GM23338 (cell line): Measurements from ENCODE around the gene ERO1B. TPM values are rescaled to one million over a fixed set of nuclear protein-coding genes. Genes with fewer than 3 reads are reported as not detected.

Source experiments
- ATAC-seq: fragments of 200-7000 bp; cut with Tn5 transposase; 3 replicates; pipeline ENCODE4 v1.9.1; 2020
- DNase-seq: peaks from one replicate; pipeline ENCODE4 v3.0.0-alpha.2; 2015; ENCODE audit warnings: low spot score
- H2AFZ ChIP-seq: fragments of 200-600 bp; sonication (generic); 2 replicates; pipeline ENCODE4 v1.8.0; 2016; ENCODE audit warnings: antibody characterized with exemption, mild to moderate bottlenecking, moderate library complexity
- H3F3A ChIP-seq: fragments of 200-600 bp; sonication (generic); replicated peaks from 2 replicates; pipeline ENCODE4 v1.8.0; 2017; ENCODE audit warnings: antibody characterized with exemption, mixed run types, low read depth
- H3K27ac ChIP-seq: fragments of 200-600 bp; sonication (generic); 2 replicates; pipeline ENCODE4 v1.6.1; 2016; ENCODE audit warnings: low read depth
- H3K27me3 ChIP-seq: fragments of 200-600 bp; sonication (generic); 2 replicates; pipeline ENCODE4 v1.8.0; 2016; ENCODE audit warnings: mild to moderate bottlenecking, mixed run types, moderate library complexity; ENCODE audit not compliant: insufficient read depth
- H3K36me3 ChIP-seq: fragments of 200-600 bp; sonication (generic); 2 replicates; pipeline ENCODE4 v1.8.0; 2016; ENCODE audit warnings: mild to moderate bottlenecking; ENCODE audit not compliant: insufficient read depth
- H3K4me1 ChIP-seq: fragments of 200-600 bp; sonication (generic); 2 replicates; pipeline ENCODE4 v1.8.0; 2016; ENCODE audit warnings: mild to moderate bottlenecking, moderate library complexity; ENCODE audit not compliant: insufficient read depth
- H3K4me2 ChIP-seq: fragments of 200-600 bp; sonication (generic); 2 replicates; pipeline ENCODE4 v1.7.1; 2017; ENCODE audit warnings: mixed run types
- H3K4me3 ChIP-seq: fragments of 200-600 bp; sonication (generic); 2 replicates; pipeline ENCODE4 v1.6.1; 2016; ENCODE audit warnings: mixed run types
- H3K79me2 ChIP-seq: fragments of 200-600 bp; sonication (generic); replicated peaks from 2 replicates; pipeline ENCODE4 v1.8.0; 2017; ENCODE audit warnings: mild to moderate bottlenecking; ENCODE audit not compliant: insufficient read depth
- H3K9me2 ChIP-seq: fragments of 200-600 bp; sonication (generic); 2 replicates; pipeline ENCODE4 v1.8.0; 2017; ENCODE audit not compliant: insufficient read depth
- H4K20me1 ChIP-seq: fragments of 200-600 bp; sonication (generic); replicated peaks from 2 replicates; pipeline ENCODE4 v1.8.0; 2017; ENCODE audit warnings: mild to moderate bottlenecking; ENCODE audit not compliant: insufficient read depth
- H3K27ac Mint-ChIP-seq: 2 replicates; pipeline ENCODE4 v1.8.0; 2020; ENCODE audit warnings: inconsistent platforms, mild to moderate bottlenecking, moderate library complexity, mixed read lengths
- H3K27me3 Mint-ChIP-seq: 3 replicates; pipeline ENCODE4 v1.8.0; 2022; ENCODE audit warnings: low read depth, mild to moderate bottlenecking, moderate library complexity, mixed read lengths, inconsistent platforms; ENCODE audit not compliant: insufficient read depth, poor library complexity
- H3K36me3 Mint-ChIP-seq: 3 replicates; pipeline ENCODE4 v1.8.0; 2021; ENCODE audit warnings: low read depth, mild to moderate bottlenecking, inconsistent platforms, moderate library complexity, mixed read lengths
- H3K4me1 Mint-ChIP-seq: 3 replicates; pipeline ENCODE4 v1.8.0; 2020; ENCODE audit warnings: mild to moderate bottlenecking, inconsistent platforms, mixed read lengths
- H3K4me3 Mint-ChIP-seq: 3 replicates; pipeline ENCODE4 v1.8.0; 2021; ENCODE audit warnings: moderate library complexity, mild to moderate bottlenecking, inconsistent platforms, mixed read lengths
- H3K9me3 Mint-ChIP-seq: 3 replicates; pipeline ENCODE4 v1.8.0; 2020; ENCODE audit warnings: moderate library complexity, mild to moderate bottlenecking, inconsistent platforms, mixed read lengths
- CREB1 ChIP-seq: fragments of 250-450 bp; sonication (Bioruptor Pico); IDR thresholded peaks from 2 replicates; pipeline ENCODE4 v1.5.0; 2020; ENCODE audit warnings: low read depth, mild to moderate bottlenecking, moderate library complexity
- EZH2 ChIP-seq: fragments of 200-600 bp; sonication (generic); IDR thresholded peaks from one replicate; pipeline ENCODE4 v1.8.0; 2017; ENCODE audit warnings: antibody characterized with exemption, mild to moderate bottlenecking, low read depth; ENCODE audit not compliant: unreplicated experiment
- EZH2phosphoT487 ChIP-seq: fragments of 200-600 bp; sonication (generic); IDR thresholded peaks from one replicate; pipeline ENCODE4 v1.8.1; 2018; ENCODE audit warnings: antibody characterized with exemption; ENCODE audit not compliant: unreplicated experiment
- JUNB ChIP-seq: IDR thresholded peaks from one replicate; pipeline ENCODE4 v1.6.1; 2016; ENCODE audit warnings: antibody characterized with exemption; ENCODE audit not compliant: unreplicated experiment
- NANOG ChIP-seq: IDR thresholded peaks from 2 replicates; pipeline ENCODE4 v1.6.1; 2016; ENCODE audit warnings: antibody characterized with exemption, borderline replicate concordance
- POLR2AphosphoS5 ChIP-seq: IDR thresholded peaks from 2 replicates; pipeline ENCODE4 v1.6.1; 2016; ENCODE audit warnings: antibody characterized with exemption, low read depth
- STAT1 ChIP-seq: IDR thresholded peaks from one replicate; pipeline ENCODE4 v1.6.1; 2016; ENCODE audit warnings: antibody characterized with exemption; ENCODE audit not compliant: unreplicated experiment
- ZNF114 ChIP-seq: fragments of 250-450 bp; sonication (Bioruptor Pico); IDR thresholded peaks from 2 replicates; pipeline ENCODE4 v1.5.0; 2020; ENCODE audit warnings: mild to moderate bottlenecking, moderate library complexity
- ZNF331 ChIP-seq: fragments of 250-450 bp; sonication (Bioruptor Pico); IDR thresholded peaks from 2 replicates; pipeline ENCODE4 v1.5.0; 2020; ENCODE audit warnings: low read depth, mild to moderate bottlenecking, moderate library complexity
- polyA plus RNA-seq: library from polyadenylated mRNA; unstranded; fragments of >200 nt; fragmentation: Nextera tagmentation; extraction: Ambion mirVana; gene quantifications from 2 replicates; pipeline ENCODE4 v1.2.1, GENCODE V29; 2016
- total RNA-seq: library from RNA; depleted of rRNA; stranded (reverse); fragments of >200 nt; shearing (Covaris generic); gene quantifications from 2 replicates; pipeline ENCODE4 v1.2.3, GENCODE V29; 2014
- TF ChIP-seq, protein P1 (sequence below): IDR thresholded peaks from one replicate; pipeline ENCODE4 v1.6.1; 2018; ENCODE audit warnings: antibody characterized with exemption; ENCODE audit not compliant: unreplicated experiment
- TF ChIP-seq, protein P2 (sequence below), 2 experiments: fragments of 200-600 bp in 1 of 2; sonication (generic) in 1 of 2; conservative IDR thresholded peaks; 2 replicates each; pipeline versions ENCODE4 v1.5.1 to v1.6.1; 2016 to 2017; ENCODE audit warnings: antibody characterized with exemption in 2 of 2, low read depth in 2 of 2, mild to moderate bottlenecking in 2 of 2, moderate library complexity in 1 of 2
- TF ChIP-seq, protein P3 (sequence below): fragments of 250-450 bp; sonication (Bioruptor Pico); IDR thresholded peaks from 2 replicates; pipeline ENCODE4 v1.5.0; 2020; ENCODE audit warnings: mild to moderate bottlenecking, moderate library complexity

The ERO1B gene
- total and polyA plus RNA-seq, 2 experiments from 2014 or later = 2.4 to 3.6 TPM

- TF ChIP-seq, protein P1, sequence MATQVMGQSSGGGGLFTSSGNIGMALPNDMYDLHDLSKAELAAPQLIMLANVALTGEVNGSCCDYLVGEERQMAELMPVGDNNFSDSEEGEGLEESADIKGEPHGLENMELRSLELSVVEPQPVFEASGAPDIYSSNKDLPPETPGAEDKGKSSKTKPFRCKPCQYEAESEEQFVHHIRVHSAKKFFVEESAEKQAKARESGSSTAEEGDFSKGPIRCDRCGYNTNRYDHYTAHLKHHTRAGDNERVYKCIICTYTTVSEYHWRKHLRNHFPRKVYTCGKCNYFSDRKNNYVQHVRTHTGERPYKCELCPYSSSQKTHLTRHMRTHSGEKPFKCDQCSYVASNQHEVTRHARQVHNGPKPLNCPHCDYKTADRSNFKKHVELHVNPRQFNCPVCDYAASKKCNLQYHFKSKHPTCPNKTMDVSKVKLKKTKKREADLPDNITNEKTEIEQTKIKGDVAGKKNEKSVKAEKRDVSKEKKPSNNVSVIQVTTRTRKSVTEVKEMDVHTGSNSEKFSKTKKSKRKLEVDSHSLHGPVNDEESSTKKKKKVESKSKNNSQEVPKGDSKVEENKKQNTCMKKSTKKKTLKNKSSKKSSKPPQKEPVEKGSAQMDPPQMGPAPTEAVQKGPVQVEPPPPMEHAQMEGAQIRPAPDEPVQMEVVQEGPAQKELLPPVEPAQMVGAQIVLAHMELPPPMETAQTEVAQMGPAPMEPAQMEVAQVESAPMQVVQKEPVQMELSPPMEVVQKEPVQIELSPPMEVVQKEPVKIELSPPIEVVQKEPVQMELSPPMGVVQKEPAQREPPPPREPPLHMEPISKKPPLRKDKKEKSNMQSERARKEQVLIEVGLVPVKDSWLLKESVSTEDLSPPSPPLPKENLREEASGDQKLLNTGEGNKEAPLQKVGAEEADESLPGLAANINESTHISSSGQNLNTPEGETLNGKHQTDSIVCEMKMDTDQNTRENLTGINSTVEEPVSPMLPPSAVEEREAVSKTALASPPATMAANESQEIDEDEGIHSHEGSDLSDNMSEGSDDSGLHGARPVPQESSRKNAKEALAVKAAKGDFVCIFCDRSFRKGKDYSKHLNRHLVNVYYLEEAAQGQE = no peak
- TF ChIP-seq POLR2AphosphoS5 (no peak), CREB1 (CRISPR knock-in tag) (no peak), JUNB (no peak), EZH2 (no peak), EZH2phosphoT487 (no peak), STAT1 (no peak), ZNF114 (CRISPR knock-in tag) (no peak), NANOG (no peak), ZNF331 (CRISPR knock-in tag) (no peak)
- TF ChIP-seq, protein P2, sequence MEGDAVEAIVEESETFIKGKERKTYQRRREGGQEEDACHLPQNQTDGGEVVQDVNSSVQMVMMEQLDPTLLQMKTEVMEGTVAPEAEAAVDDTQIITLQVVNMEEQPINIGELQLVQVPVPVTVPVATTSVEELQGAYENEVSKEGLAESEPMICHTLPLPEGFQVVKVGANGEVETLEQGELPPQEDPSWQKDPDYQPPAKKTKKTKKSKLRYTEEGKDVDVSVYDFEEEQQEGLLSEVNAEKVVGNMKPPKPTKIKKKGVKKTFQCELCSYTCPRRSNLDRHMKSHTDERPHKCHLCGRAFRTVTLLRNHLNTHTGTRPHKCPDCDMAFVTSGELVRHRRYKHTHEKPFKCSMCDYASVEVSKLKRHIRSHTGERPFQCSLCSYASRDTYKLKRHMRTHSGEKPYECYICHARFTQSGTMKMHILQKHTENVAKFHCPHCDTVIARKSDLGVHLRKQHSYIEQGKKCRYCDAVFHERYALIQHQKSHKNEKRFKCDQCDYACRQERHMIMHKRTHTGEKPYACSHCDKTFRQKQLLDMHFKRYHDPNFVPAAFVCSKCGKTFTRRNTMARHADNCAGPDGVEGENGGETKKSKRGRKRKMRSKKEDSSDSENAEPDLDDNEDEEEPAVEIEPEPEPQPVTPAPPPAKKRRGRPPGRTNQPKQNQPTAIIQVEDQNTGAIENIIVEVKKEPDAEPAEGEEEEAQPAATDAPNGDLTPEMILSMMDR (conservative IDR thresholded peaks at IDR 0.05; ENCODE audit: low read depth in 2 of 2) = no peak
Observed at GRCh38 chr1:236321101-236321500, 39.3 kb upstream of the ERO1B start (continued).

GRCh38 chr1:236320671-236321070 lies 38.9 kb upstream of the ERO1B start:
- Histone ChIP-seq H3K4me2 (no peak overlapping the region), H3F3A (no peaks in the 10 kb centered on the region), H3K9me2 (no peaks in the 10 kb centered on the region), H3K27me3 (no peaks in the 10 kb centered on the region), H2AFZ (no peak overlapping the region), H3K36me3 (no peaks in the 10 kb centered on the region), H3K79me2 (no peaks in the 10 kb centered on the region), H3K27ac (no peak overlapping the region), H3K4me1 (no peaks in the 10 kb centered on the region), H3K4me3 (no peak overlapping the region), H4K20me1 (no peaks in the 10 kb centered on the region)
- peaks cover 11% of the 10 kb centered on the region for H3K36me3 Mint-ChIP-seq
- ATAC-seq (no peak), DNase-seq (no peak)
- no peaks in the 10 kb centered on the region; the same call in 2 of the 3 replicates for H3K4me1 Mint-ChIP-seq
- peaks cover 25% of the 10 kb centered on the region for H3K9me3 Mint-ChIP-seq
- H3K27ac Mint-ChIP-seq = no peak overlapping the region
- peaks cover 4% of the 10 kb centered on the region for H3K27me3 Mint-ChIP-seq
- H3K4me3 Mint-ChIP-seq = no peak overlapping the region
- TF ChIP-seq CREB1 (CRISPR knock-in tag) (no peak), EZH2 (no peak), JUNB (no peak), POLR2AphosphoS5 (no peak), ZNF114 (CRISPR knock-in tag) (no peak), EZH2phosphoT487 (no peak), STAT1 (no peak), ZNF331 (CRISPR knock-in tag) (no peak)
- TF ChIP-seq, protein P3, sequence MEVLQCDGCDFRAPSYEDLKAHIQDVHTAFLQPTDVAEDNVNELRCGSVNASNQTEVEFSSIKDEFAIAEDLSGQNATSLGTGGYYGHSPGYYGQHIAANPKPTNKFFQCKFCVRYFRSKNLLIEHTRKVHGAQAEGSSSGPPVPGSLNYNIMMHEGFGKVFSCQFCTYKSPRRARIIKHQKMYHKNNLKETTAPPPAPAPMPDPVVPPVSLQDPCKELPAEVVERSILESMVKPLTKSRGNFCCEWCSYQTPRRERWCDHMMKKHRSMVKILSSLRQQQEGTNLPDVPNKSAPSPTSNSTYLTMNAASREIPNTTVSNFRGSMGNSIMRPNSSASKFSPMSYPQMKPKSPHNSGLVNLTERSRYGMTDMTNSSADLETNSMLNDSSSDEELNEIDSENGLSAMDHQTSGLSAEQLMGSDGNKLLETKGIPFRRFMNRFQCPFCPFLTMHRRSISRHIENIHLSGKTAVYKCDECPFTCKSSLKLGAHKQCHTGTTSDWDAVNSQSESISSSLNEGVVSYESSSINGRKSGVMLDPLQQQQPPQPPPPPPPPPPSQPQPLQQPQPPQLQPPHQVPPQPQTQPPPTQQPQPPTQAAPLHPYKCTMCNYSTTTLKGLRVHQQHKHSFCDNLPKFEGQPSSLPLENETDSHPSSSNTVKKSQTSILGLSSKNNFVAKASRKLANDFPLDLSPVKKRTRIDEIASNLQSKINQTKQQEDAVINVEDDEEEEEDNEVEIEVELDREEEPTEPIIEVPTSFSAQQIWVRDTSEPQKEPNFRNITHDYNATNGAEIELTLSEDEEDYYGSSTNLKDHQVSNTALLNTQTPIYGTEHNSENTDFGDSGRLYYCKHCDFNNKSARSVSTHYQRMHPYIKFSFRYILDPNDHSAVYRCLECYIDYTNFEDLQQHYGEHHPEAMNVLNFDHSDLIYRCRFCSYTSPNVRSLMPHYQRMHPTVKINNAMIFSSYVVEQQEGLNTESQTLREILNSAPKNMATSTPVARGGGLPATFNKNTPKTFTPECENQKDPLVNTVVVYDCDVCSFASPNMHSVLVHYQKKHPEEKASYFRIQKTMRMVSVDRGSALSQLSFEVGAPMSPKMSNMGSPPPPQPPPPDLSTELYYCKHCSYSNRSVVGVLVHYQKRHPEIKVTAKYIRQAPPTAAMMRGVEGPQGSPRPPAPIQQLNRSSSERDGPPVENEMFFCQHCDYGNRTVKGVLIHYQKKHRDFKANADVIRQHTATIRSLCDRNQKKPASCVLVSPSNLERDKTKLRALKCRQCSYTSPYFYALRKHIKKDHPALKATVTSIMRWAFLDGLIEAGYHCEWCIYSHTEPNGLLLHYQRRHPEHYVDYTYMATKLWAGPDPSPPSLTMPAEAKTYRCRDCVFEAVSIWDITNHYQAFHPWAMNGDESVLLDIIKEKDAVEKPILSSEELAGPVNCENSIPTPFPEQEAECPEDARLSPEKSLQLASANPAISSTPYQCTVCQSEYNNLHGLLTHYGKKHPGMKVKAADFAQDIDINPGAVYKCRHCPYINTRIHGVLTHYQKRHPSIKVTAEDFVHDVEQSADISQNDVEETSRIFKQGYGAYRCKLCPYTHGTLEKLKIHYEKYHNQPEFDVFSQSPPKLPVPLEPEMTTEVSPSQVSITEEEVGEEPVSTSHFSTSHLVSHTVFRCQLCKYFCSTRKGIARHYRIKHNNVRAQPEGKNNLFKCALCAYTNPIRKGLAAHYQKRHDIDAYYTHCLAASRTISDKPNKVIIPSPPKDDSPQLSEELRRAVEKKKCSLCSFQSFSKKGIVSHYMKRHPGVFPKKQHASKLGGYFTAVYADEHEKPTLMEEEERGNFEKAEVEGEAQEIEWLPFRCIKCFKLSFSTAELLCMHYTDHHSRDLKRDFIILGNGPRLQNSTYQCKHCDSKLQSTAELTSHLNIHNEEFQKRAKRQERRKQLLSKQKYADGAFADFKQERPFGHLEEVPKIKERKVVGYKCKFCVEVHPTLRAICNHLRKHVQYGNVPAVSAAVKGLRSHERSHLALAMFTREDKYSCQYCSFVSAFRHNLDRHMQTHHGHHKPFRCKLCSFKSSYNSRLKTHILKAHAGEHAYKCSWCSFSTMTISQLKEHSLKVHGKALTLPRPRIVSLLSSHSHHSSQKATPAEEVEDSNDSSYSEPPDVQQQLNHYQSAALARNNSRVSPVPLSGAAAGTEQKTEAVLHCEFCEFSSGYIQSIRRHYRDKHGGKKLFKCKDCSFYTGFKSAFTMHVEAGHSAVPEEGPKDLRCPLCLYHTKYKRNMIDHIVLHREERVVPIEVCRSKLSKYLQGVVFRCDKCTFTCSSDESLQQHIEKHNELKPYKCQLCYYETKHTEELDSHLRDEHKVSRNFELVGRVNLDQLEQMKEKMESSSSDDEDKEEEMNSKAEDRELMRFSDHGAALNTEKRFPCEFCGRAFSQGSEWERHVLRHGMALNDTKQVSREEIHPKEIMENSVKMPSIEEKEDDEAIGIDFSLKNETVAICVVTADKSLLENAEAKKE (CRISPR knock-in tag) = no peak
